ENCODE measurements around the gene BRD3.

The BRD3 gene

DNA sequence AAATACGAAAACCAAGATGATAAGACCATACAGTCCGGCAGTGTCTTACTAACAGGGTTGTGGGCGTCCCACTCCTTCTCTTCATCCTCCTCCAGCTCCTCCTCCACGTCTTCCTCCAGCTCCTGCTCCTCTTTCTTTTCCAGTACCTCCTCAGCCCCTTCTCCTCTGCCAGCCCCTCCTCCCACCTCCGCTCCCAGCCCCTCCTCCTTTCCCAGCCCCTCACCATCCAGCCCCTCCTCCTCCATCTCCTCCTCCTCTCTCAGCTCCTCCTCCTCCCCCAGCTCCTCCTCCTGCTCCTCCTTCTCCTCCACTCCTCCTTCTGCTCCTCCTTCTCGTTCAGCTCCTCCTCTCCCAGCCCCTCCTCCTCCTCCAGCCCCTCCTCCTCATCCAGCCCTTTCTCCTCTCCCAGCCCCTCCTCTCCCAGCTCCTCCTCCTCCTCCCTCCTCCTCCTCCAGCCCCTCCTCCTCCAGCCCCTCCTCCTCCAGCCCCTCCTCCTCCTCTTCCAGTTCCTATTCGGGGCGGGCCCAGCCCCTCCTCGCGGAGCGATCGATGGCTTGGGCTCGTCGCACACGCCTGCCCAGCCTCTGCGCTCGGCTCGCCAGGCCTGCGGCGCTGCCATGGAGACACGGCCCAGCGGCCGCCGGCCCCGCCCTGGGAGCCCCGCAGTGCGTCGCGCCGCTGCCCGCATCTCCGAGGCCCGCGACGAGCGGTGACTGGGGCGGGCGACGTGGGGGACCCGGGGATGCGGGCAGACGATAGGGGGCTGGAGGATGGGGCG is 42.8 kb downstream of the BRD3 start, which contains the start of gene BRD3OS:
TSS of gene BRD3OS (plus strand) at position 654 of the 778 bp plus-strand sequence. CDS start 1,267 bp downstream, outside the sequence.
- DNase-seq (ENCODE audit: low read depth in 3 of 3), result peak; percentile 79 to 89 (median 80)

DNA sequence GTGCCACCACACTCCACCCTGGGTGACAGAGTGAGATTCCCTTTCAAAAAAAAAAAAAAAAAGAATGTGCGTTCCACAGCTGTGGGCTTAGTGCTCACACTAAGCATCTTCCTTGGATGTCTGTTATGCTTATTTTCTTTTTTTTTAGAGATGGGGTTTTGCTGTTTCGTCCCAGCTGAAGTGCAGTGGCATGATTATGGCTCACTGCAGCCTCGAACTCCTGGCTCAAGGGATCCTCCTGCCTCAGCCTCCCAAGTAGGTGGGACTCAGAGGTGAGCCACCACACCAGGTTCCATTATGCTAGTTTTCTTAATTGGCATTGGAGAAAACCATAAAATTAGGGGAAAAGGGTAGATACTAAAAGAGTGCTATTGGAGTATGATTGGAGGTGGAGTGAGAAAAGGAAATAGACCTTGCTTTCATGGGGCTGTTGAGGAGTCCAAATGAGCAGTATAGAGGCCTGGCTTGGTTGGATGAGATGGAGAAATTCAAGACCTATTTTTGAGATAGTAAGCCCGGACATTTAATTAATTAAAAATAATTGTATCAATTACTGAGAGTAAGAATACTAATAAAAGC is 43.5 kb downstream of the BRD3 start:
- no peak for DNase-seq (ENCODE audit: low read depth in 3 of 3)

DNA sequence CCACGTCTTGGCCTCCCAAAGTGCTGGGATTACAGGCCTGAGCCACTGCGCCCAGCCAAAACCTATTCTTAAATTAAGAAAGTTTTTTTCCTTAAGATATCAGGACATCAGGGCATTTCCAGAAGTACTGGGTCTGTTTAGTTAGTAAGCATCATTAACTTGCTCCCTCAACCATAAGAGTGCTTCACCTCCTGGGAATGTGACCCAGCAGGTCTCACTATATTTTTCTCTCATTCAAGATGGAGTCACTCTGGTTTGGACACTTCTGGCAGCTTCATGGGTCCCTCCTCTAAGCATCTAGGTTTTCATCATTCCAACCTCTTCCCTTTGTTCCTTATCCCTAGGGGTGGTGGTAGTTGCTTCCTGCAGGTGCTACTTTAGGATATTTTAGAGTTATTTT is 52.9 kb downstream of the BRD3 start:
- DNase-seq (ENCODE audit: low read depth in 3 of 3), result no peak

DNA sequence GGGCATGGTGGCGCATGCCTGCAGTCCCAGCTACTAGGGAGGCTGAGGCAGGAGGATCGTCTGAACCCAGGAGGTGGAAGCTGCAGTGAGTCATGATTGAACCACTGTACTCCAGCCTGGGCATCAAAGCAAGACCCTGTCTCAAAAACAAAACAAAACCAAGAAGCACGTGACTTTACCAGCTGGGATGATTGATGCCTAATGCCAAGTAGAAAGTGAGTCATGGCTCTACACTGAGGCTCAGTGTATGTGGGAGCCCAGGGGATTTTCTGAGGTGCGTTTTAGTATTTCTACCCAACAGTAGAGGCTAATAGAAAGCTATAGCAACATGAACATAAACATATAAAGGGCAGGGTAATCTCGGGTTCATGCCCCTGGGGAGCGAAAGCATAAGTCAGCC is 56.4 kb downstream of the BRD3 start:
- no peak for DNase-seq (ENCODE audit: low read depth in 3 of 3)

DNA sequence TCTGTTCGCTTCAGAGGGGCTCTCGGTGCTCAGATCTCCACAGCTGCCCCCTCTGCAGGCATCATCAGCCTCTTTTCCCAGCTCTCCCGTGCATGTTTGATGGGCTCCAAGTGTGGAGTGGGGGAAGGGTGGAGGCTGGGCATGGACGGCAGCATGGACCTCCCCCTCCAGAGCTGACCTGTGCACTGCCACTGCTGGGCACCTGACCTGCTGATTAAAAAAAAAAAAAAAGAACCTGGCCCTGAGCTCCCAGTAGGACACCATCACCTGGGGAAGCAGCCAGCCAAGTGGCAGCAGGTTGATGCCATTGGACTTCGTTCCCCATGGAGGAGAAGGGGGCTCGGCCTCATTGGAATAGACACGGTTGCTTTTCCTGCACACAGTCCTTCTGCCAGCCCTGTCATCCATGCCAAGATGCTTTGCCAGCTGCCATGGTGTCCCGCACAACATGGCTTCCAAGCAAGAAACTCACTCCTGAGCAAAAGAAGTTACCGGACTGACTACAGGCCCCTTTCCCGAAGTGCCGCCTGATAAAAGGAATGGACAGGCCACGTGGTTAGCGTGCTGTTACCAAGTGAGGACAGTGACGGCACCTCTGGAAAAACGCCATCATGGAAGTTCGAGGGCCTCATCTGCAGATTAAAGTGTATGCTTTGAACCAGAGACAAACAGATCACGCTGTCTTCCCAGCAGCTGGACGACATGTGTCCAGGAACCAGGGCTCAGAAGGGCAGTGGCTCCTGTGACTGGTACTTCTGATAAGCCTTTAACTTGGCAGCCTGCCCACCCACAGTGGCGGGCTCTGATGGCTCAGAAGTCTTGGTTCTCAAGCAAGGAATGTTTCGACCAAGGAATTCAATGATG is 57.3 kb downstream of the BRD3 start:
- DNase-seq (ENCODE audit: low read depth in 3 of 3), result no peak

DNA sequence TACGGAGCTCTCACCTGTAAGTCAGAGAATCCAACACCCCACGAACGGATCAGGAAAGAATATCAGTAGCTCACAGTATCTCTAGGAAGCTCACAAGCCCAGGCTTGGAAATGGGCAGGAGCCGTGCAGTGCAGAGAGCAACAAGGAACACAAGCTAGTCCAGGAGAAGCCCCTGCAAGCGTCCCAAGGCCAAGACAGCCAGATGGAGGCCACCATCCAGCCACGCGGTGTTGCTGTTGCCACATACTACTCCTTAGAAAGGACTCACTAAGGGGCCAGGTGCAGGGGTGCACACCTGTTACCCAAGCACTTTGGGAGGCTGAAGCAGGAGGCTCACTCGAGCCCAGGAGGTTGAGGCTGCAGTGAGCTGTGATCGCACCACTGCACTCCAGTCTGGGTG is 60.3 kb downstream of the BRD3 start:
- DNase-seq (ENCODE audit: low read depth in 3 of 3), result no peak

DNA sequence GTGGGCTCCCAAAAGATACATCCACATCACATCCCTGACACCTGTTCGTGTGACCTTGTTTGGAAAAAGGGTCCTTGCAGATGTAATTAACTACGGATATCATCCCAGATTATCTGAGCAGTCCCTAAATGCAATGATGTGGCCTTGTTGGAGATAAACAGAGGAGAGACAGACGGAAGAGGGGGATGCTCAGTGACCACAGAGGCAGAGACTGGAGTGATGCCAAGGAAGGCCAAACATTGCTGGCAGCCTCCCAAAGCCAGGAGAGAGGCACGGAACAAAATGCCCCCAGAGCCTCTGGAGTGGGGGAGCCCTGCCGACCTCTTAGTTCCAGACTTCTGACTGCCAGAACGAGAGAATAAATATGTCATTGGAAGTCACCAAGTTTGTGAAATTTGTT is 60.7 kb downstream of the BRD3 start:
- no peak for DNase-seq (ENCODE audit: low read depth in 3 of 3)

DNA sequence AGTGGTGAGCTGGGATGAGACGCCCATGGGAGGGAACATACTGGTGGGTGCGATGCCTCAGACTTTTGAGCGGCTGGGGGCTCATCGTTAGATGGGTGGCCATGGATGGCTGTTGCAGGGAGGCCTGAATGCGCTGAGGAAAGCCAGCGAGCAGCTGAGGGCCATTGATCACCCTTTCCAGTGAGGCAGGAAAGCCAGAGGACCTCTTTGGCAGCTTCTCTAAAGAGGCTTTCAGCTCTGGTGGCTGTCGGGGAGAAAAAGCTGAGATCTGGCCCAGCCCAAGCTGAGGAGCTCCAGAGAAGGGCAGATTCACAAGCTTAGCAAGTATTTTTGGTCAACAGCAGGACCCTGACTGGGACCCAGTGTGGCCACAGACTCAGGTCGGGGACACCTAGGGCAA is 62.4 kb downstream of the BRD3 start:
- no peak for DNase-seq (ENCODE audit: low read depth in 3 of 3)

DNA sequence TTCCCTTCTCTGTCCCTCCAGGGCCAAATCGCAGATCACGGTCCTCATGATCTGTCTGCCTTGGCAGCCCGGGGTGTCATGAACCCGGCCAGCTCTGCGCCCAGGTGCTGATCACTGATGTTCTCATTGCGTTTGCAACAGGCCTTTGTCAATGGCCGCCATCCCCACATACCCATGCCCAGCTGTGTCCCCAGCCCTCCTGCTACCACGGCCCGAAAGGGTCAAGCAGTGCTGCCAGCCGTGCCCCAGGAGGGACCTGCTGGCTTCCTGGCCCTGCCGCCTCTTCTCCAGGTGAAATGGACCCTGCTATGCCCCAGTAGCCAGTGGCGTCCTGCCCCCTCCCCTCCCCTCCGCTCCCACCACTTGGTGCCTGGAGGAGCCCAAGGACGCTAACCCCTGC is 62.9 kb downstream of the BRD3 start:
- DNase-seq (ENCODE audit: low read depth in 3 of 3), result no peak

DNA sequence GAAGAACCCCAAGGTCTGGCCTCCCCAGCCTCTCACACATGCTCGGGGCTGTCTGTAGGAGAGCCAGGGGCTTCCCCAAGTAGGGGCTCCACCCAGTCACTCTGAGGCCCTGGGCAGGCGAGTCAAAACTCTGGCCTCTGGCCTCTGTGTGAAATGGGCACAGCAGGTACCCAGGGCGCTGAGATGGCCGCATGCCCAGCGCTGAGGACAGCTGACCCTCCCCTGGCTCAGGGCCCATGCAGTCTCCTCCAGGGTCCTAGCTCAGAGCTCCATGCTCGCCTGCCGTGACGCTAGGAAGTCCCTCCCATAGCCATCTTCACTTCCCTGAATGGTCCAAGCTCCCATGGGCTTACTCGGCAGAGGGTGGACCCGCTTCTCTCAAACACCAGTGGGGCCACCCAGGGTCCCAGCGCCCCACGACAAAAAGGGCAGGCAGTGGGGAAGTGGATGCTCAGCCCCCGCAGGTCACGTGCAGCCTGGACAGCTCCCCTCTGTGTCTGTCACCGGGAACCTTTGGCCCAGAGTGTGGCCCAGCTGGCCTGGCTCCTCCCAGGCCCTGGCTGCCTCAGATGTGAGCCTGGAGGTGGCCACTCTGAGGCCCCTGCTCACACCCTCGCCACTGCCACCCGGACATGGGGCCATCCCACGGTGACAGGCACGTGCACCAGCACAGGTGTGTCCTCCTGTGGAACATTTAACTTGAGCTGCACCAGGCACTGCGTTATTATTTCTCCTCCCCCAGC is 63.5 kb downstream of the BRD3 start:
- no peak for DNase-seq (ENCODE audit: low read depth in 3 of 3)

DNA sequence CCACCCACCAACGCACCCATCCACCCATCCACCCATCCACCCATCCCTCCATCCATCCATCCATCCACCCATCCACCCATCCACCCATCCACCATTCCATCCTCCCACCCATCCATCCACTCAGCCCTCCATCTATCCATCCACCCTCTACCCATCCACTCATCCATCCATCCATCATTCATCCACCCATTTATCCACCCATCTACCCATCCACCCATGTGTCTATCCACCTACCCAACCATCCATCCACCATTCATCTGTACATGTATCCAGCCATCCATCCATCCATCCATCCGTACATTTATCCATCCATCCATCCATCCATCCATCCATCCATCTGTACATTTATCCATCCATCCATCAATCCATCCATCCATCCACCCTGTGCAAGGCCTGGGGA is 64.6 kb downstream of the BRD3 start:
- DNase-seq (ENCODE audit: low read depth in 3 of 3), result no peak

DNA sequence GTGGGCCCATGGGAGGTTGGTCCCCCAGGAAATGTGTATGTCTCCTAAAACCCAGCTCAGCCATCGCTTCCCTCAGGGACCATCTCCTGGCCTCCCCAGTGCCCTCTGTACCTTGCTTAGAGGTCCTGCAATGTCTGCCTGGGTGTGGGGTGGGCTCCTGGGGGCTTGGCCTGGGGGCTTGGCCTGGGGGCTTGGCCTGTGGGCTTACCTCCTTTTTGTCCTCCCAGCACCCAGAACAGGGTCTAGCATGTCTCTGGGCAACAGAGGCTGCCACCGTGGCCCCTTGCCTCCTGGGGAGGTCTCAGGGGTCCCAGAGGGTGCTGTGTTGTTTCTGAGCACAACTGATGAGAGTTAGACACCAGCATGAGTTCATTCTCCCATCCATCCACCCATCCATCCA is 65.0 kb downstream of the BRD3 start:
- DNase-seq (ENCODE audit: low read depth in 3 of 3), result no peak

DNA sequence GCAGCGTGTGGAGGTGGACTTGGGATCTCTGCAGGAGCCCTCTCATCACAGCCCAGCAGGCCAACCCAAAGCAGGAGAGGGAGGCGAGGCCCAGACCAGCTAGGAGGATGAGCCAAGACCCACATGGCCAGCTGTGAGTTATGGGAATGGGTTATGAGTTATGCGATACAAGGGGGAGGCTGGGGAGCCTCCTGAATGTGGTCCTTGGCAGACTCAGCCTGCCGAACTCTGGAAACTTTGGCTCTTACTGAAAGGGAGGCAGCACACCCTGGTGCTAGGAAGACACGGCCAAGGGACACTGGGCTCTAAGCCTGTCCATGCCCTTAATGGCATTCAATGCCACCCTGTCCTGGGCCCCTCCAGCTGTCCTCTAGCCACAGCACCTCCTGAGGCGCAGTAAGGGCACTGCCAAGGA is 68.0 kb downstream of the BRD3 start:
- no peak for DNase-seq (ENCODE audit: low read depth in 3 of 3)

DNA sequence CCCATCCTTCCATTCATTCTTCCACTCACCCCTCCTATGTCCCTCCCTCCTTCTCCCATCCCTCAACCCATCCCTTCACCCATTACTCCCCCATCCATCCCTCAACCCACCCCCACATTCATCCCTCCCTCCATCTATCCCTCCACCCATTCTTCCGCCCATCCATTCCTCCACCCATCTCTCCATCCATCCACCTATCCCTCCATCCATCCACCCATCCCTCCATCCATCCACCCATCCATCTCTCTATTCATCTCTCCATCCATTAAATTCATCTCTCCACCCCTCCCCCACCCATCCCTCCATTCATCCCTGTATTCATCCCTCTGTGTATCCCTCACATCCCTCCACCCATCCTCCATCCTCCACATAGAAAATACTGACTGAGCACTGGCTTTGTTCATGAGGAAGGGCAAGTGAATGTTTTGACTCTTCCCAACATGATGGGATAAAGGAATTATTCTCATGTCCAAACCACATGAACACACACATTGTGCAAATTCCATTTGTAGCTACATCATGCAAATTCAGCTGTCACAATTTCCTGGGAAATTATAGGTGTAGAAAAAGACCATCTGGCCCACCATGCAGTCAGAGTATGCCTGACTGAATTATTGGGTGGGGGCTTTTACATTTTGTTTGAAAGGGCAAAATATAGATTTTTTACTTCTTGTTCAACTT is 68.8 kb downstream of the BRD3 start:
- DNase-seq (ENCODE audit: low read depth in 3 of 3), result no peak

DNA sequence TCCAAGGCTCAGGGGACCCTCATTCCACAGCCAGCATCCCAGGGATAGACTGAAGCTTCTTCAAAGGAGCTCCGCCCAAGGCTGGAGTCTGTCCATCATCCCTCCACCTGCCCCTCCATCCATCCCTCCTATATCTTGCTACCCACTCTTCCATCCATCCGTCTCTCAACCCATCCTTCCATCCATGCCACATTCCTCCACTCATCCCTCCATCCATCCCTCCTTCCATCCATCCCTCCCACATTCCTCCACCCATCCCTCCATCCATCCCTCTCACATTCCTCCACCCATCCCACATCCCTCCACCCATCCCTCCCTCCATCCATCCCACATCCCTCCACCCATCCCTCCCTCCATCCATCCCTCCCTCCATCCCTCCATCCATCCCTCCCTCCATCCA is 70.2 kb downstream of the BRD3 start:
- no peak for DNase-seq (ENCODE audit: low read depth in 3 of 3)

DNA sequence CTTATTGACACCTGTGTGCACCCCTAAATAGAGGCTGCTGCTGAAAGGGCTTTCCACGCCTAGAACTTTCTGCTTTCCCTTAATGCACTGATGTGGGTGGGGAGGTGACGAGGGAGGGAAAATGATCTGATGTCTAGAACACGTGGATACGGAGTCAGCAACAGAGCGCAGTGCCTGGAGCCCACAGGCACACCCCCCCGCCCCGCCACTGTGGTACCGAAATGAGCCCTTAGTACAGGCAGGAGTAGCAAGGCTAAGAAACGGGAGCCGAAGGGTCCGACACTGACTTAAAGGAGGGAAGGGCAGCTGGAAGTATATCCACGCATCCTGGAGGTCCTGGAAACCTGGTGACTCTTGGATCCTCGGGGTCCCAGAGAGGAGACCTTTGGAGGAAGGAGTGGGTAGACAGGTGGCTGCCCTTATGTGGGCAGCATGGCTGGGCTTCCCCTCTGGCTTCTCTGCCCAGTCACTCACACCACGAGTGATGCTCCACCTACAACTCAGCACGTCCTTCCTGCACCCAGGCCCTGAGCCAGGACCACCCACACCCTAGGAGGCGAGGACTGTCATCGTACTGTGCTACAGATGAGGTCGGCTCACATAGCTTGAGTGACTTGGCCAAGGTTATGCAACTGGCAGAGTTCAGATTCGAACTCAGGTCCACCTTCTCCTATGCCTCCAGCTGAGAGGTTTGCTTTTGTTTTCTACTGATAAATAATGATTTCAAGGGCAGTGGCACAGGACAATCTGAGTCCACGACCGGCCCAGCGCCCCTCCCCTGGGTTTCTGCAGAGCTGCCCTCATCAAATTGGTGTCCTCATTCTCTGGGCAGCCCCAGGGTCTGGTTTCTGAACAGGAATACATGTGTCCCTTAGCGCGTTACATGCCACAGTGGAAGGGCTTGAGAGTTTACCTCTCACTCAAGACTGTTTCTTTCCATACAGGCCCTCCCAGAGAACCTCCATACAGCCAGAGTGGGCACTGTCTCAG is 71.0 kb downstream of the BRD3 start:
- DNase-seq (ENCODE audit: low read depth in 3 of 3), result no peak

DNA sequence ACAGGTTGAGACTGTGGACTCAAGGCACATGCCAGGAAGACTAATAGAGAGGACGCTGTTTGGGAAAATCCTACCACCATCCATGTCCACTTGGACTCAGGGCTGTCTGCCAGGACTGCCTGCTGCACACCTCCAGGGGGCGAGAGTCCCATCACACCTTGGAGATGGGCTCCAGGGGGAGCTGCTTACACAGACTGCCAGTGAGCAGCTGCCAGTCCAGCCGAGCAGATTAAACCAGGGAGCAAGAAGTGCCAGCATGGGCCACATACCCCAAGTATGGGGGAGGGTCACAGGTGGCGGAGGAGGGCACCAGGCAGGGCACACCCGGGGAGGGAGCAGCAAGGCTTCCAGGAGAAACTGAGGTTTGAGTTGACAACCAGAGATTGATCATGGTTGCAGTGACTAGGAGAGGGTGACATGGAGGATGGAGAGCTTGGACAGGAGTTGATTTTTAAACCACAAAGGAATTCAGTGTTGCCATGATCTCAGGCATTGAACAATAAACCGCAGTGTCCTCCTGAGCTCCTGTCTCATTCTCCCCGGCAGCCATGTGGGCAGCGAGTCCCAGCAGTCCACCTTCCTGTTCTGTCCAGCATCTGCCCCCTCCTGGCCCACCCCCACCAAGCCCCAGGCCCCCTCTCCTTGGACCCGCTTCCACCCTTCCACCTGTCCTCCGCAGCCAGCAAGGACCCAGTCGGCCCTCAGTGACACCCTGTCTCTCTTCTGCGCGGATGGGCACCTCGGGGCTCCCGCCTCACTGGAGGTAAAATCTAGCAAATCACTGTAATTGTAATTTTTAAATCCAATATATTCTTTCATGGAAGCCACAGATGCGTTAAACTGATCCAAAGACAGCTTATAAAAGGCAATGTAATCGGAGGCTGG is 72.6 kb downstream of the BRD3 start:
- no peak for DNase-seq (ENCODE audit: low read depth in 3 of 3)

DNA sequence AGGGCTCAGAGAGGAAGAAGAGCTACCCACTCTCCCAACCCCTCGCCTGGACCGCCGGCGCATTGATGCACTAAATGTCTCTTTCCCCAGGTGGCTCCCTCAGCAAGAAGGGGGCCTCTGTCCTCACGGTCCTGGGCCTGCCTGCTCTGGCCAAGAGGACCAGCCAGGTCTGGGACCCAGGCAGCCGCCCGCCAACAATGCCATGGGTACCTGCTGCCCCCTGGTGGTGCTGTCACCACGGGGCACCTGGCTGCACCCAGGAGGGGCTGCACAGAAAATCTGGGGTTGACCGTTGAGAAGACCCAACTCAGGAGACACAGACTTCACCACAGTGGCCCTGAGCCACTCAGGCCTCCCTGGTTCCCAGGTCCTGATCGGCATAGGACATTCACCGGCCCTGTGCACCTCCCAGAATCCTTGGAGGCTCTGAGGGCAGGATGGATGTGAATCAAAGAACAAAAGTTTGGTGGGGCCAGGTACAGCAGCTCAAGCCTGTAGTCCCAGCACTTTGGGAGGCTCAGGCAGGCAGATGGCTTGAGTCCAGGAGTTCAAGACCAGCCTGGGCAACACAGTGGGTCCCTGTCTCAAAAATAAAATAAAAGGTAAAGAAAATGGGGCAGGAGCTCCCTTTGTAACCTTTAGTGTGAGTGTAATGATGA is 73.3 kb downstream of the BRD3 start:
- peak; percentile 53 to 73 (median 57) for DNase-seq (ENCODE audit: low read depth in 3 of 3)

Data from stimulated activated CD4-positive, alpha-beta T cell treated with anti-CD3 and anti-CD28 coated beads, TNF-alpha, amount 100 ng/mL, for 24 hours (primary cell).